ENCODE results near the gene OVCA2.

DNA sequence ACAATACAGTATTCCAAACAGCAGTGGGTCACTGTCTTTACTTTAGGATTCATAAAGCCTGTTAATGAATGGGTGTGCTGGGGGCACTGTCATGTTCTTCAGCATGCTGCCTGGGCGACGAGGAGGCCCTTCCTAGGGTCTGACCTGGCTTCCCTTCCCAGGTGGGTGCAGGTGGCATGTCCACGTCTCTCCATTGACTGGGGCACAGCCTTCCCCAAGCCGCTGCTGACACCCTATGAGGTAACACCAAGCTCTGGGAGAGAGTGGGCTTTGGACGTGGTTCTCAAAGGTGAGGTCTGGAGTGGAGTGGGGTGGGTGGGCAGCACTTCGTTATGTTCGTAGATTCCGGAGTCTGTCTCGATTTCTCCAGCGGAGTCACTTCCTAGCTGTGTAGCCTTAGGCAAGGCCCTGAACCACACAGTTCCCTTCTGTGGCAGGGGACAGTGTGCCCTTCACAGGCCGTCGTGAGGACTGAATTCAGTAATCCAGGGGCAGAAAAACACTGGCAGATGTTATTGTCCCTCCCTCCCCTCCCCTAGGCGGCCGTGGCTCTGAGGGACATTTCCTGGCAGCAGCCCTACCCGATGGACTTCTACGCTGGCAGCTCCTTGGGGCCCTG, 771 bp upstream of the OVCA2 start:
- TF ChIP-seq, protein P1, sequence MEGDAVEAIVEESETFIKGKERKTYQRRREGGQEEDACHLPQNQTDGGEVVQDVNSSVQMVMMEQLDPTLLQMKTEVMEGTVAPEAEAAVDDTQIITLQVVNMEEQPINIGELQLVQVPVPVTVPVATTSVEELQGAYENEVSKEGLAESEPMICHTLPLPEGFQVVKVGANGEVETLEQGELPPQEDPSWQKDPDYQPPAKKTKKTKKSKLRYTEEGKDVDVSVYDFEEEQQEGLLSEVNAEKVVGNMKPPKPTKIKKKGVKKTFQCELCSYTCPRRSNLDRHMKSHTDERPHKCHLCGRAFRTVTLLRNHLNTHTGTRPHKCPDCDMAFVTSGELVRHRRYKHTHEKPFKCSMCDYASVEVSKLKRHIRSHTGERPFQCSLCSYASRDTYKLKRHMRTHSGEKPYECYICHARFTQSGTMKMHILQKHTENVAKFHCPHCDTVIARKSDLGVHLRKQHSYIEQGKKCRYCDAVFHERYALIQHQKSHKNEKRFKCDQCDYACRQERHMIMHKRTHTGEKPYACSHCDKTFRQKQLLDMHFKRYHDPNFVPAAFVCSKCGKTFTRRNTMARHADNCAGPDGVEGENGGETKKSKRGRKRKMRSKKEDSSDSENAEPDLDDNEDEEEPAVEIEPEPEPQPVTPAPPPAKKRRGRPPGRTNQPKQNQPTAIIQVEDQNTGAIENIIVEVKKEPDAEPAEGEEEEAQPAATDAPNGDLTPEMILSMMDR (IDR thresholded peaks at IDR 0.05), result no peak
- TF ChIP-seq EP300 (IDR thresholded peaks at IDR 0.05), result no peak
